Gastrocnemius medialis (tissue), 4 donors: ENCODE results near the gene UBE3B.

Source experiments
- CTCF ChIP-seq, 5 experiments: fragments of 450-650 bp in 3 of 5; fragments of 200-600 bp in 2 of 5; sonication (generic) in 2 of 5; IDR thresholded peaks in 4 of 5; conservative IDR thresholded peaks in 1 of 5; 1 replicate in 4 of 5; 2 replicates in 1 of 5; pipeline ENCODE4 v1.5.1; 2016 to 2019; ENCODE audit warnings: antibody characterized with exemption in 5 of 5, mild to moderate bottlenecking in 3 of 5, moderate library complexity in 3 of 5
- POLR2A ChIP-seq, 2 donors: fragments of 450-650 bp; IDR thresholded peaks; one replicate each; pipeline ENCODE4 v1.6.1; 2017; ENCODE audit warnings: antibody characterized with exemption in 2 of 2, mild to moderate bottlenecking in 2 of 2, moderate library complexity in 2 of 2

- TF ChIP-seq CTCF (IDR thresholded peaks at IDR 0.05 in 4 of 5, conservative IDR thresholded peaks at IDR 0.05 in 1 of 5) (no peak), POLR2A (IDR thresholded peaks at IDR 0.05) (no peak)
Measured at GRCh38 chr12:109553483-109553882, 76.0 kb downstream of the UBE3B start.
